Left ventricle myocardium inferior (tissue), 1 donor: ENCODE results near the gene DAPK1. TPM values are rescaled to one million over a fixed set of nuclear protein-coding genes. Genes with fewer than 3 reads are reported as not detected.
A peak's percentile ranks its signal among the peaks of the same experiment; 100 is the strongest.

Source experiments
- DNase-seq: peaks from one replicate; pipeline ENCODE4 v3.0.0-alpha.2; 2020
- H3K27ac ChIP-seq: fragments of 200-600 bp; replicated peaks from 2 replicates; pipeline ENCODE4 v1.8.0; 2021
- H3K27me3 ChIP-seq: fragments of 200-600 bp; 2 replicates; pipeline ENCODE4 v1.8.0; 2021; ENCODE audit warnings: low read depth
- H3K36me3 ChIP-seq: fragments of 200-600 bp; 2 replicates; pipeline ENCODE4 v1.8.0; 2021
- H3K4me1 ChIP-seq: fragments of 200-600 bp; 2 replicates; pipeline ENCODE4 v1.8.0; 2021
- H3K4me3 ChIP-seq: fragments of 200-600 bp; 2 replicates; pipeline ENCODE4 v1.8.0; 2021; ENCODE audit warnings: mild to moderate bottlenecking, moderate library complexity
- H3K9me3 ChIP-seq: fragments of 200-600 bp; replicated peaks from 2 replicates; pipeline ENCODE4 v1.8.0; 2021
- CTCF ChIP-seq: fragments of 200-600 bp; IDR thresholded peaks from 2 replicates; pipeline ENCODE4 v1.8.0; 2021; ENCODE audit warnings: antibody characterized with exemption, mild to moderate bottlenecking, borderline replicate concordance
- intact Hi-C: fragments of 100-400 bp; cut with micrococcal nuclease; formaldehyde crosslinking; loops from one replicate; pipeline ENCODE4 v1.11.0; 2022
- total RNA-seq: library from RNA; stranded (reverse); fragmentation: NEBNext Ultra II Directional; extraction: Animal tissue kit (Norgen Biotek cat#: 25700); gene quantifications from one replicate; pipeline ENCODE4 v1.2.1, GENCODE V29; 2021
- donor health status: DM: no; HTN: yes; CAD: no; lungs with severe emphysema.

DAPK1 gene
- total RNA-seq, 1 donor from 2014 or later: 5.5 TPM

GRCh38 chr9:87661241-87661640 lies 163.6 kb downstream of the DAPK1 start:
- intact Hi-C loops: loop anchor here (5.0 kb wide), 1 partner anchor 324 kb away; no protein-coding TSS in a partner anchor
- Histone ChIP-seq H3K36me3 (no peaks in the 10 kb centered on the region), H3K27me3 (no peaks in the 10 kb centered on the region), H3K27ac (no peak overlapping the region), H3K4me1 (no peaks in the 10 kb centered on the region), H3K4me3 (no peak overlapping the region), H3K9me3 (no peaks in the 10 kb centered on the region)
- DNase-seq: no peak
- no peak for TF ChIP-seq CTCF

- TF ChIP-seq CTCF: peak; percentile 83
- H3K36me3 ChIP-seq: no peaks in the 10 kb centered on the region
Observed at GRCh38 chr9:87662808-87663528, 165.3 kb downstream of the DAPK1 start.

GRCh38 chr9:87663556-87663955 lies 165.9 kb downstream of the DAPK1 start:
- DNase-seq: no peak
- no peak overlapping the region for H3K27ac ChIP-seq
- no peak overlapping the region for H3K4me3 ChIP-seq
- no peaks in the 10 kb centered on the region for H3K36me3 ChIP-seq
- TF ChIP-seq CTCF: no peak
- H3K4me1 ChIP-seq: no peaks in the 10 kb centered on the region
- intact Hi-C loops: loop anchor here (5.0 kb wide), 1 partner anchor 326 kb away; no protein-coding TSS in a partner anchor
- no peaks in the 10 kb centered on the region for H3K27me3 ChIP-seq
- peaks cover 8% of the 10 kb centered on the region for H3K9me3 ChIP-seq

More at GRCh38 chr9:87662808-87663528, 165.3 kb downstream of the DAPK1 start:
- Histone ChIP-seq H3K27ac (no peak overlapping the region), H3K4me1 (no peaks in the 10 kb centered on the region), H3K4me3 (no peak overlapping the region), H3K27me3 (no peaks in the 10 kb centered on the region), H3K9me3 (peaks cover 8% of the 10 kb centered on the region)
- DNase-seq: peak; percentile 77
- intact Hi-C loops: loop anchor here (5.0 kb wide), 1 partner anchor 326 kb away; no protein-coding TSS in a partner anchor

- DNase-seq: no peak
- H3K27me3 ChIP-seq: no peaks in the 10 kb centered on the region
- TF ChIP-seq CTCF: no peak
- intact Hi-C loops: loop anchor here (5.0 kb wide), 1 partner anchor 327 kb away; no protein-coding TSS in a partner anchor
- H3K27ac ChIP-seq: no peak overlapping the region
- no peak overlapping the region for H3K4me3 ChIP-seq
- H3K9me3 ChIP-seq: peaks cover 8% of the 10 kb centered on the region
- no peaks in the 10 kb centered on the region for H3K4me1 ChIP-seq
- no peaks in the 10 kb centered on the region for H3K36me3 ChIP-seq
Observed at GRCh38 chr9:87664153-87665060, 166.7 kb downstream of the DAPK1 start.

GRCh38 chr9:87665505-87665904 lies 167.8 kb downstream of the DAPK1 start:
- no peaks in the 10 kb centered on the region for H3K27me3 ChIP-seq
- no peaks in the 10 kb centered on the region for H3K4me1 ChIP-seq
- H3K9me3 ChIP-seq: peaks cover 8% of the 10 kb centered on the region
- no peak for TF ChIP-seq CTCF
- no peaks in the 10 kb centered on the region for H3K36me3 ChIP-seq
- H3K4me3 ChIP-seq: no peak overlapping the region
- no peak overlapping the region for H3K27ac ChIP-seq
- intact Hi-C loops: no loop called here
- no peak for DNase-seq
